GM19025 (cell line): ENCODE data around the gene CFAP100.

Source experiments
- ATAC-seq: cut with Tn5 transposase; IDR thresholded peaks from one replicate; pipeline ENCODE4 v1.9.1; 2021; ENCODE audit warnings: mild to moderate bottlenecking, low read depth, moderate library complexity; ENCODE audit not compliant: unreplicated experiment

The CFAP100 gene

DNA sequence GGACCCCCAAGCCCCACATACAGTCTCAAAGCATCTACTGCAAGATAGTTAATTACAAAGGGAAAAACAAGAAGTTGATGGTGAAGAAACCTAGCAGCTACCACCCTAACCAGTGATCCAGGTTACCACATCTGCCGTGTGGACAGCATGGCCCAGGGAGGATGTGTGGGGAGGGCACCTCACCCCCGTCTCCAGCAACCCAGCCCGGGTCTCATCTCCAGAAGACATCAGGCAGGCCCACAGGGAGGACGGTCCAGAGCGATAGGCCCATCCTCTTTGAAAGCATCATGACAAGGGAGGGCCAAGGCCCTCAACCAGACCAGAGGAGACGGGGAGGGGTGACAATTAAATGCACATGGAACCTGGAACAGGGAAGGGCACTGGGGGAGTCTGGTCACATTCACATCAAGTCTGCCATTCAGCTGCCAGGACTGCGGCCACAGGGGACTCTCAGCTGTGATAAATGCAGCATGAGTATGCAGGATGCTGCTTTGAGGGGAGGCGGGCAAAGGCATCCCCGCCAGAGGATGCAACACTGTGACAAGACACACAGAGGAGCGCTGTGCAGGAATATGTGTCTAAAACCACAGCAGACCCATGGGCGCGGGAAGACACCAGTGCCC, 62.2 kb downstream of the CFAP100 start:
- ATAC-seq = no peak

DNA sequence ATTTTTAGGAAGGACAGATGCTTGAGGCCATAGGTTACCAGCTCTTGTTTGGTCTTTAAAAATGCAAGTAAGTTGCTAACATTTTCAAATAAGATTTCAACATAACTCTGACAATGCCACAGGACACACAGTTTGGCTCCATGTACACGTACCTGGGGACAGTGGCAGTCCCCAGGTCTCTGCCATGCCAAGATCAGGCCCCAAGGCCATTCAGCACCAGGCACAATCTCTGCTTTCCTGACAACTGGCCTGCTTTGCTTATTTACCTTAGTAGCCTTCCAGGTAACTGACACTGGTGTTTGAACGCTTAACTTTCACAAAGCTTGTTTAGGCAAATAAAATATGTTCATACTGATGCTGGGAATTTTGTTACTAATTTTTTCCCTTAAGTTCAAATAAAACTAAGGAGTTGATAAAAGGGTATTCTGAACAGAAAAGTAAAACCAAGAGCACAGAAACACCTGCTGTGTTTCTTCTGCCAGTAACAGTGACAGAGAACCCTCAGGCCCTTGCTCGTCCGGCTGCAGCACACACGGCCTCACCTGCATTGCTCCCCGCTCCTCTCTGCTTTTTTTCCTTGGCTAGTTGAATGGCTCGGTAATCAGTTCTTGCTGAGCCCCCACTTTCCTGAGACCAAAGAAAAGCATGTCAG, 64.5 kb downstream of the CFAP100 start:
- no peak for ATAC-seq

DNA sequence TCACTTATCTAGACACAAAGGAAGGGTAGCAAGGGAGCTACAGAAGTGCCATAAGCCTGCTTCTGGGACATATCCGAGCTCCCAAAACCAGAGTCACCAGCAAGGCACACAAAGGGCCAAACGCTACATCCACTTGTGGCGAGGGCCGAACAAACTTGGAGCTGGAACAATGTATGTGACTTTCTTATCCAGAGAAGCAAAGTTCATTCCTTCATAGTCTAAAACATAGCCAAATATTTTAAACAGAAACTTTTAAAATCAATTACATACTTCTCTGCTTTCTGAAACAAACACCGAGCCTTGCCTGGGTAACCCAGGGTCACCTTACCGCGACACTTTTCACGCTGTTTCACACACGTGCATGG, 65.0 kb downstream of the CFAP100 start:
- ATAC-seq = no peak

DNA sequence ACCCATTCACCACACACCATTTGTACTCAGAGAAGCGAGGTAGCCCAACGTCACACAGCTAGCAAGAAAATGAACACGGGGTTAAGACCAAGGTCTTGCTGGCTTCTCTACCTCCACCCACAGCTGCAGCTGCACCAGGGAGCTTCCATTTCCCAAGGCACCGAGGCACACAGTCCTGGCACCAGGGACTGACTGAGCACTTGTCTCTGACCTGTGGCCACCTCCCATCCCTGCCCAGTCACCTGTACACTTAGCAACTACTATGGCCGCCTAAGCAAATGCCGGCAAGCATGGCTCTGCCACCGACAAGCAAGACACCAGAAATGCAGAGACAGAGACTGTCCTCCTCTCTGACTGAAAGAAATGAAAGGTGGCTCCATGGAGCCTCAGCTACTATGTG, 65.7 kb downstream of the CFAP100 start:
- no peak for ATAC-seq

DNA sequence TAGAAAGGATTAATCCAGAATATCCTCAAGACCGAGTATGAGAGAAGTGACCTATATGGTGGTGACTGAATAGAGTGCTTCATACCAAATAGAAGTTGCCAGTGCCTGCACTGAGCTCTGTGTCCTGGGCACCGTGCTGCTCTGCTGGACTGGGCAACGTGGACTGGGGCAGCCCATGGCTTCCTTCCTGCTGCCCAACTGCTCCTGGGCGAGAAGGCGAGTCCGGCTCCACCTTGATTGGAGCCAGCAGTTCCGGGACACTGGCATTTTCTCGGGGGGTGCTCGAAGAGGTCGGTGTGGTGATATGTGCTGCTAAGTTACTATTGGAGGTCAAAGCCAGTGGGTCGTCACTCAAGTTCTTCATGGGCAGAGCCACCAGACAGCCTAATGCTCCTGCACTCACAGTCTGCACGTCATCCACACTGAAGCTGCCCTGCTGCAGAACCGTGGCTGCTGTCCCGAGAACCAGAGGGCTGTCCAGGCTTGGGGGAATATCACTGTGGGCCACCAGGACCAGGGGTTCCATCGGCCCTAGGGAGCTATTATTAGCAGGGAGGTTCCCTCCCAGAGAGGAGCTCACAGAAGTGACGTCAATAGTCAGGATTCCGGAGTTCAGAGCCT, 66.9 kb downstream of the CFAP100 start:
- ATAC-seq = no peak

DNA sequence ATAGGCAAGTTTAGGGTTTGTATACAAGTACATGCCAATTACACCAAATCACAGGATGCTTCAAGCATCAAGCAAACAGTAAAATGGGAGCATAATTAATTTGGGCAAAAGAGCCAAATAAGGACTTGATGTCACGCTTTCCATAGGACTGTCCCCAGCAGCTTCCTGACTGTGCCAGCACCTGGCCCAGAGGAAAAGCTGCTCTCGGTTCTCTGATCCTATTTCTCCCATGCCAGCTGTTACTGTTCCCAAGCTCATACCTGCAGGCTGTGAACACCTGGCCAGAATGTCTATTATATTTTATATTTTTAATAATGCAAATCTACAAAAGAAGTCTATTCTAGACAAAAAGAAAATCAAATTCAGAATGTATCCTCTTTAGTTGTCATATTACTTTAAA, 68.8 kb downstream of the CFAP100 start:
- ATAC-seq = no peak

DNA sequence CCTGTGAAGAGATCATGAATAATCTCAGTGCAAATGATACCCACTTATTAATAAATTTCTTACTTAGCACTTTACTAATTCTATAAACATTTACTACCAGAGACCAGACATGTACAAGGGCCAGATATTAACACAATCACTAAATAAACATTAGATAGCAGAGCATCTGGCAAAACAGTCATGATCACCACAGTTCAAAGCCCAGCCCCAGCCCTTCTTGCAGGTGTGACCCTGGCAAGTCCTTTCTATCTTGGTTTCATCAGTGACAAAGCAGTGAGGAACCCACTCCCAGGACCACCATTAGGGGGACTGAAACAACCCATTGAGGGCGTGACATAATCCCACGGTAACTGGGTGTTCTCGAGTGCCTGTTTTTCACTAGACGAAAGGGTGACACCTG, 69.4 kb downstream of the CFAP100 start:
- no peak for ATAC-seq

DNA sequence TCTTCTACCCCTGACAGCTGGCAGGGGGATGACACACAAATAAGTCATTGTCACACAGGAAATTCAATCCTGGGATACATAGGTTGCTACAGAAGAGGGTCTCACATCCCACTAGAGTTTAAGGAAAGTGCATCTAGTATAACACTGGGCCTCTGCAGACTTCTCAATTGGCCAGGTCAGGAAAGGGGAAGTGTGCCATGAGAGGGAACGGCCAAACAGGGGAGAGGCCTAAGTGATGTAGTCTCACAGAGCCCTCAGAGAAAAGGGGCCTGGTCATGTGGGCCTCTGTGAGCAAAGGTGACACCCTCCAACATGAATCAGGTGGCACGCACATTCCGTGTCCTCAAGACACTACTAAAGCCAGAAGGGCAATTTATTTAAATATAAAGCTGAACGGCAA, 69.8 kb downstream of the CFAP100 start:
- no peak for ATAC-seq

DNA sequence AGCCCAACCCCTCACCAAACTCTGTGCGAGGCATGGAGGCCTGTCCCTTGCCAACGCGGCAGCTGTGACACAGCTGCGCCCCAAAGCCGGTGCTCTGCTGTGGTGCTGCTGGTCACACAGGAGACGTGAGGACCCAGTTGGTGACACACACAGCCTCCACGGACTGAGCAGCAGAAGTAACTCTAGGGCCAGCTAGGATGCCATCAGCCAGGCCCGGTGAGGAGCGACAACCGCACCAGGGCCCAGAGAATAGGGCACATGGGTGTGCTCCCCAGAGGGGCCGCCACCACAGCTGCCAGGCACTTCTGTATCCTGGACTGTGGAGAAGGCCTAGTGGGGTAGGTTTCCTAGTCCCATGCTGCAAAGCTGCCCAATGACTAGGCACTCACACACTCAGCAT, 70.3 kb downstream of the CFAP100 start:
- no peak for ATAC-seq

DNA sequence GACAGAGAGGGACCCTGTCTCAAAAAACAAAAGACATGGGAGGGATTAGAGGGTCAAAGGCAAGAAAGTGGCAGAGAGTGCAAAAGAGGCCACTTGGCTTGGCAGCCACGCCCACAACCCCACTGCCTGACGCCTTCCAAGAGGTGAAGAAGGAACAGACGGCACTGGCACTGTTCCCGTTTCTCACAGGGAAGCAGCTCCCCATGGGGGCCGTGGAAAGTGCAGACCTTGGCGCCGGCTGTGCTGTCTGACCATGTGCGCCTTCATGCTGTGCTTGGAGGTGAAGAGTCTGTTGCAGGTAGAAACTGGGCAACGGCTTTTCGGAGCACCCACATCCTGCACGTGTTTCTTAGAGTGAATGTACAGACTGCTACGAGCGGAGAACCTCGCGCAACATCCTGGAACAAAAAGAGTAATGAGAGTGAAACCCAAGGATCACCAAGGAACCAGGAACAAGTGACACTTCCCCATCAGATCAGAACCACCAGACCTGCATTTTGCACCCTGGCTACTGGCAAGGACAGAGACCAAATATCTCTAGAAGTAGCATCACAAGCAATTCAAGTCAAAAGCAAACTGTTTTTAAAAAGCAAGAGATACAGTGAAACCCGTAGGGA, 71.3 kb downstream of the CFAP100 start:
- no peak for ATAC-seq

DNA sequence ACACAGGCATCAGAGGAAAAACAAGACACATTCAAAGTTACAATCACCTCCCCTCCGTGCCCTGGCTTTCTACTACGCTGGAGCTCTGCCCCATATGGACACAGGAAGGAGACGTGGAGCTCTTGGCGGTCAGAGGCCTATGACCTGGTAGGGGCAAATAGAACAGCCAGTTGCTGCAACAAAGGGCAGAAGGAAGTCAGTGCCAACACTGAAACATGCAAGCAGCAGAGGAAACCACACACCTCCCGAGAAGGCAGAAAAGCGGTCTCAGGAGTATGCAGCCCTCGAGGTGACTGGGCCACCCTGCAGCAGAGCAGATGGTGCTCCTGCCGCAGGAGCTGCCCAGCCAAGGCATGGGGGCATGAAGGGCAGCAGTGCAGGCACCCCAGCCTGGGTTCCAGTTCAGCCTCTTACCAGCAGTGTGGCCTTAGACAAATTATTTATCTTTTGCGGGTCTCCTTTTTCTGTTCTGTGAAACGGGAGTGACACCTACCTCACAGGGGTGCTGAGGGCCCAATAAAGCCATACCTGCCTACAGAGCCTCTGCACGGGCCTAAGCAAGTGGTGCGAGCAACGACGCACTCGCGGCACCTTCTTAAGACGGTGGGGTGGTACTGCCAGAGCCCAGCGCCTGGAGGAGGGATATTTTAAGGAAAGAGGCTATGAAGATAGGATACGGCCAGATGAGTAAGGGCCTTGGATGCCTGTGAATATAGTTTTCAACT, 72.3 kb downstream of the CFAP100 start:
- ATAC-seq = no peak

DNA sequence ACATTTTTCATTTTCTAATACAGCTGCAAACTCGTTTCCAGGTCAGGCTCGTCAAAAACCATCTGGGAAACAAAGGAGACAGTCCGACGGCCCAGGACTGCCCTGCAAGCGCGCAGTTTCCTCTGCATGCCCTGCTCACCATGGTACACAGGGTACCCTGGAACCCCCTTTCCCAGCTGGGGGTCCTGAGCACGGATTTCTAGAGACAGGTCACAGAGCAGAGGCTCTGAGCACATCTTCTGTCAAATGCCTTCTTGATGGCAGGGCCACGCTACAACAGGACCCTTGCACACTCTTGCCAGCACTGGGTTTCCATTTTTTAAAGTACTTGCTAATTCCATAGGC, 72.9 kb downstream of the CFAP100 start:
- ATAC-seq = no peak

DNA sequence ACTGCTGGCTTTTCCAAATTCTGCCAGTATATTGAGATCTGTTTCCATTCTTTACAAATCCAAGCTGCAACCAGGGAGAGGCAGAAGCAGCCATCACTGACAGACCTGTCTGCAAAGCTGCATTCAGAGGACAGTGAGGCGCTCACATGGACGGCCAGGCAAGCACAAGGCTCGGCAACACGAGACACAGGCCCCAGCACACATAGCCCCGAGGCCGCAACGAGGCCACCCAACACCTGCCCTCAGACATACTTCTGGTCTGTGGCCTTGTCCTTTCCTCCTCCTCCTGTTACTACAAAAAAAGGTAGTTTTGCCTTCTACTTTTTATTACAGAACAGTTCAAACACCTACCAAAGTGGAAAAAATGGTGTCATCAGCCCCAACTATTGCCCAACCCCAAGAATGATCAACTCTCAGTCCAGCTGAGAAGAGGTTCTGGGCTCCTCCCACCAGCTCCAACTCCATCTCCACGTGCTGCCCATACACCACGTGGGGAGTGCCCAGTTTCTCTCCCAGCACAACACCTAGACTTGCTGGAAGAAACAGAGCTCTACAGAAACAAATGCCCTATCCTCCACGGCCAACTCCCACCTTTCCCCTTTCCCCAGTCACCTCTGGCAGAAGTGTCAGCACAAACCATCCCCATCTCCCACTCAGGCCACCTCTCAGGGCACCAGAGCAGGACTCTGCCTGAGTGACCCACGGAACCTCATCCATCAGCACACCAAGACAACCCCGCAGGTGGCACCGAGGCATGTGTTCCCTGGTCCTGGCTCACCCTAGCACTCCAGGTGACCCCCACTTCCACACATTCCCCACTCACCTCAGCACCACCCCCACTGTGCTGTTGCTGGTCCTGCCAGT, 73.6 kb downstream of the CFAP100 start:
- no peak for ATAC-seq

DNA sequence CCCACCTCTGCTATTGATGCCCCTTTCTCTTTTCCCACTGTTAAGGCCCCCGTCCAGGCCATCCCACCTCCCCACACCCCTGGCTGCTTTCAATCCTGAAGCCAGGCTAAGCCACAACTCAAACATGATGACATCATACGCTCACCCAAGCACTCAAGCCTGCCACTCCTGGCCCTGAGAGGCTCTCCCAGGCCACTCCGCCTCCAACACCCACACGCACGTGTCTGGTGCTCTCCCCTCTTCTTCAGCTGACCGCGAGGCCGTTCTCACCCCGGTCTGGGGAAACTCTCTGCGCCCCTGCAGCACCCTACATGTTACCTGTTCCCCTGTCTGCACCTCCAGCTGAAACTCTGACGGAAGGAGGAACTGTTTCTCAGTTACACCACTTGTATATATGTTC, 74.8 kb downstream of the CFAP100 start:
- no peak for ATAC-seq

DNA sequence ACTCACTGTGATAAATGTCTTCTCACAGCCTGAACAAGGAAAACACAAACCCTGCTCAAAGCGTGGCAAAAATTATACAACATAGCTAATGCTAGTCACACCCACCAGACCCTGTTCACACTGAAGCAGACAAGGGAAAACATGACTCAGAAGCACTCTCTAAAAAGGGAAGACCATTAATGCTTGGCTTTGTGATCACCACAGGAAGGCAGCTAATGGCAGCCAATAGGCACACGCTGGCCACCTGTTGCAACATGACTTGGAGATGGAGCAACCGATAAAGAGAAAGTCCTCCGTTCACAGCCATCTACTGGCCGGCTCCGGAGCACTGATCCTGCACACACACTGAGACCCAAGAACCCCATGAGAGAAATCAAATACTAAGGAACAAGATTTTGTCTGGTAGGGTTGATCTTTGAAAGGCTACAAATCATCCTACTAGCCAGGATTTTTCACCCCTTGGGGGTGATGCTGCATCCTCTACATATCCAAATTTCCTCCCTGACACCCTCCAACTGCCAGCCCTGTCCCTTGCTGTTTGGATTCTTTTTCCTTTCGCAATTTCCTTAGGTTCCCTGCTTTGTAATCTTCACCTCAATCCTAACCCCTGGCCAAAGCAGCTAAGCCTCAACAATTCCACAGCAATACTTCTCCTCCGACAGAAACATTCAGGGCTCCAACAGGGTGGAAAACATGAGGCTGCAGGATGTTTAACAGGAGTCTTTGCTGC, 77.7 kb downstream of the CFAP100 start:
- ATAC-seq = no peak

DNA sequence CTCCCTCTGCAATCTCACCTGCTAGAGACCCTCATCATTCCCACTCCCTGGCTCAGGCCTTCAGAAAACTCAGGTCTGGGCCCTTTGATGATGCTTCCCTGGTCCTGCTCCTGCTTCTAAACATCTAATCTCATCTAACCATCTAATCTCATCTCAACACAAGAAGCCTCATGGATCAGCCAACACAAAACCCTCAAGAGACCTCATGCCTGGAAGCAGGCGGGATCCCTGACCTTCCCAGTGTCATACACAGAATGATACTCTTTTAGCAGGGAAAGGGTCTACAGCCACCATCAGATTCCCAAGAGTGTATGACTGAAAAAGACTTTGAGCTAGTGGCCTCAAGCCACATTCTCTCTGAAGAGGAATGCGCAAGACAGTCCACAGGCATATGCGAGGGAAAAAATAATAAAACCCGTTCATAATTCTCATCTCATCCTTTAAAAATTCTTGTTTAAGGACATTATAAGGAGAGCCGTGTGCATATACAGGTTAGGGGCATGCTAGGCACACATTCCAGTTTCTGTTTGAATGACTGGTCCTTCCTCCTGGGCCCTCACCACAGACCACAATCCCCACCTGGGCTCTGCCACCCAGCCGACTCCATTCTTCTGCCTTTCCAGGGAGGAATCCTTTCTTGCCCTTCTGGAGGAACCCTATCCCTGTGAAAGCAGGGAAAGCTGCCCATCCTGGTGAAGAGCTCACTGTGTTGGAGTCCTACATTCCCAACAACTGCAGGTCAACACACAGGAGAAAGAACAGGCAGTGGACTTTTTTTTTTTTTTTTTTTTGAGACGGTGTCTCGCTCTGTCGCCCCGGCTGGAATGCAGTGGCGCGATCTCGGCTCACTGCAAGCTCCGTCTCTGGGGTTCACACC, 78.8 kb downstream of the CFAP100 start:
- no peak for ATAC-seq

DNA sequence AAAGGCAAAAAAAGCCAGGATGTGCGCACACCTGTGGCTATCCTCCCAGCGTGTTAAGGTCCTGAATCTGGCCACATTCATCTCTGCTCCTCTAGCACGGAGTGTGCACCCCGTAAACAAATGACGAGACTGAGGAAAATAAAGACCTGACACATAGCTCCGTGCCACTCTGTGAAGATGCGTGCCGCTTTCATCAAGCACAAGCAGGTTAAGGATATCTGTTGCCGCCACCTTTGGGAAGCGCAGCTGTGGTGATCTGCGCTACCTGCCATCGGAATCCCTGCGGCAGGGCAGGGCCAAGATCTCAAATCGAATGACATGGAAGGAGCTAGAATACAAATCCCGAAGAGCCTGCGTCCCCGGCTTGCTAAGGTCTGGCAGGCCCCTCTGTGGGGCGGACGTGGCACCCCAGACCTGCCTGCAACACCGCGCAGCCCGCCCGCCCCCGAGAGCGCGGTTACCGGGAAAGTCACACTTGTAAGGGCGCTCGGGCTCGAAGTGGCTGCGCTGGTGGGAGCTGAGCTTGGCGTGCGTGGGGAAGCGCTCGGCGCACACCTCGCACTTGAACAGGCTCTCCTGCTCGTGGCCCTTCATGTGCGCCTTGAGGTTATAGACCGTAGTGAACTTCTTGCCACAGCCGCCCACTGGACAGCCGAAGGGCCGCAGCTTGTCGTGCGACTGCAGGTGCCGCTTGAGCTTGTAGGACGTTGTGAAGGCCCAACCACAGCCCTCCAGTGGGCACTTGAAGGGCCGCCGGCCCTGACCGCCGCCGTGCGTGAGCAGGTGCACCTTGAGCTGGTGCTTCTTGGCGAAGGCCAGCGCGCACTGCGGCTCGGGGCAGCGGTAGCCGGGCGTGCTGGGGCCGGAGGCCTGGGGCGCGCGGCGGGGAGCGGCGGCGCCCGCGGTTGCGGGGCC, 80.0 kb downstream of the CFAP100 start:
- peak; percentile 1 for ATAC-seq
